ENCODE data around the gene MAFB.

MAFB gene

DNA sequence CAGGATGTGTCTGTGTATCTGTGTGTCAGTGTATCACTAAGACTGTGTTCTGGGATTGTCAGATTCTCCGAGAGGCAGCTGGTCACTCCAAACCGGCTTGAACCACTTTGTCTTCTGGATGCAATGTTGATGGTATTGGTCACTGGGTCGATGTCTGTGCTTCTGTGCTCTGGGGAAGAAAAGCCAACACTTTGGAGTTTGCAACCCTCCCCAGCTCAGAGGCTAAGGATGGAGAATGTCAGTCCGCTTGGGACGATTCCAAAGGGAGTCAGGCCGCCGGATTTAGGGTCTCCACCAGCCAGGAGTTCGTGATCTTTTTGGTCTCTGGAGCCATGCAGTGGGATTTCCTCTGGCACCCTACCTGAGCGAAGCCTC lies 5.2 kb downstream of the MAFB start:
- Histone ChIP-seq H3K9me3 (ENCODE audit: insufficient read depth, low read length) (no peaks in the 10 kb centered on the region), H3K79me2 (ENCODE audit: insufficient read depth, low read length) (no peaks in the 10 kb centered on the region), H3K9ac (ENCODE audit: low read length) (no peak overlapping the region), H3K36me3 (ENCODE audit: low read length) (no peaks in the 10 kb centered on the region), H4K20me1 (ENCODE audit: low read depth, low read length) (no peaks in the 10 kb centered on the region), H3K4me3 (ENCODE audit: insufficient read depth, low read length, poor library complexity, severe bottlenecking) (no peak overlapping the region), H3K9me2 (replicated peaks; ENCODE audit: insufficient read depth, low read length) (no peaks in the 10 kb centered on the region), H3K27ac (ENCODE audit: low read depth, low read length) (no peak overlapping the region), H3K4me2 (ENCODE audit: low read depth, low read length, poor library complexity, severe bottlenecking) (no peak overlapping the region), H3F3A (ENCODE audit: insufficient read depth) (no peaks in the 10 kb centered on the region), H2AFZ (ENCODE audit: low read depth, low read length, severe bottlenecking) (no peak overlapping the region), H3K27me3 (ENCODE audit: low read length) (no peaks in the 10 kb centered on the region)
- TF ChIP-seq, protein P1, sequence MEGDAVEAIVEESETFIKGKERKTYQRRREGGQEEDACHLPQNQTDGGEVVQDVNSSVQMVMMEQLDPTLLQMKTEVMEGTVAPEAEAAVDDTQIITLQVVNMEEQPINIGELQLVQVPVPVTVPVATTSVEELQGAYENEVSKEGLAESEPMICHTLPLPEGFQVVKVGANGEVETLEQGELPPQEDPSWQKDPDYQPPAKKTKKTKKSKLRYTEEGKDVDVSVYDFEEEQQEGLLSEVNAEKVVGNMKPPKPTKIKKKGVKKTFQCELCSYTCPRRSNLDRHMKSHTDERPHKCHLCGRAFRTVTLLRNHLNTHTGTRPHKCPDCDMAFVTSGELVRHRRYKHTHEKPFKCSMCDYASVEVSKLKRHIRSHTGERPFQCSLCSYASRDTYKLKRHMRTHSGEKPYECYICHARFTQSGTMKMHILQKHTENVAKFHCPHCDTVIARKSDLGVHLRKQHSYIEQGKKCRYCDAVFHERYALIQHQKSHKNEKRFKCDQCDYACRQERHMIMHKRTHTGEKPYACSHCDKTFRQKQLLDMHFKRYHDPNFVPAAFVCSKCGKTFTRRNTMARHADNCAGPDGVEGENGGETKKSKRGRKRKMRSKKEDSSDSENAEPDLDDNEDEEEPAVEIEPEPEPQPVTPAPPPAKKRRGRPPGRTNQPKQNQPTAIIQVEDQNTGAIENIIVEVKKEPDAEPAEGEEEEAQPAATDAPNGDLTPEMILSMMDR (IDR thresholded peaks at IDR 0.05; ENCODE audit: insufficient read depth, low read length, poor library complexity, severe bottlenecking): no peak
- no peak for TF ChIP-seq EZH2phosphoT487 (conservative IDR thresholded peaks at IDR 0.05; ENCODE audit: low read length)

DNA sequence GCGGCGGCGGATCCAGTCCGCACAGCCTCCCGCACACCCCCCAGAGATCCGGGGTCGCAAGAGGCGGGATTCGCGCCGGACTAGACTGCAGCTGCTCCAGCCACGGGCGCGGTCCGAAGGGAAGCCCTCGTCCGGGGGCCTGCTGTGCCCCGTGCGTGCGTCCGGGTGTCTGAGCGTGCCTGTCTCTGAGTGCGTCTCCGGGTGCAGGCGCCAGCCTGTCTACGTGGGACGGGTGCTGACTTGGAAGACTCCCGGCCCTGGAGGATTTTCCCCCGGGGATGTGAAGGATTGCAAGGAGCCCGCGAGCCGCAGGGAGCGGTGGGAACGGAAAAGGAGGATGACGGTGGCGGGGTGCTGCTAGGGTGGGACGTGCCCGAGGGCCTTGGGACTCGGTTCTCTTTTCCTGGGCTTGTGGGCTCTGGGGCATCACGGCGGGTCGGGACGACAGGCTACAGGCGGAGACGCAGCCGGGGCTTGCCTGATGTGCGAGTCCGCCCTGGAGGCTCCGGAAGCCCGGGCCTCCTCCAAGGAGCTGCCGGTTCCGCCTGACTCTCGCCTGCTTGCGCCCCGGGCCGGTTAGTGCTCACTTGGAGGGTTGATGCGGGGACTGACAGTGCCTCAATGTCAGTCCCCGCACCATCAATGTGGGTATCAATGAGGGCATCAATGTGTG lies 5.7 kb downstream of the MAFB start:
- no peak for TF ChIP-seq EZH2phosphoT487 (conservative IDR thresholded peaks at IDR 0.05; ENCODE audit: low read length)
- TF ChIP-seq, protein P1 (IDR thresholded peaks at IDR 0.05; ENCODE audit: insufficient read depth, low read length, poor library complexity, severe bottlenecking): no peak
- no peak overlapping the region for H3K4me3 ChIP-seq (ENCODE audit: insufficient read depth, low read length, poor library complexity, severe bottlenecking)
- H3K9ac ChIP-seq (ENCODE audit: low read length): no peak overlapping the region
- no peaks in the 10 kb centered on the region for H3K27me3 ChIP-seq (ENCODE audit: low read length)
- H3K79me2 ChIP-seq (ENCODE audit: insufficient read depth, low read length): no peaks in the 10 kb centered on the region
- H3K36me3 ChIP-seq (ENCODE audit: low read length): no peaks in the 10 kb centered on the region
- no peaks in the 10 kb centered on the region for H3F3A ChIP-seq (ENCODE audit: insufficient read depth)
- H3K9me2 ChIP-seq (replicated peaks; ENCODE audit: insufficient read depth, low read length): no peaks in the 10 kb centered on the region
- H3K27ac ChIP-seq (ENCODE audit: low read depth, low read length): no peak overlapping the region
- no peak overlapping the region for H2AFZ ChIP-seq (ENCODE audit: low read depth, low read length, severe bottlenecking)
- H3K4me2 ChIP-seq (ENCODE audit: low read depth, low read length, poor library complexity, severe bottlenecking): no peak overlapping the region
- H4K20me1 ChIP-seq (ENCODE audit: low read depth, low read length): no peaks in the 10 kb centered on the region
- H3K9me3 ChIP-seq (ENCODE audit: insufficient read depth, low read length): no peaks in the 10 kb centered on the region

DNA sequence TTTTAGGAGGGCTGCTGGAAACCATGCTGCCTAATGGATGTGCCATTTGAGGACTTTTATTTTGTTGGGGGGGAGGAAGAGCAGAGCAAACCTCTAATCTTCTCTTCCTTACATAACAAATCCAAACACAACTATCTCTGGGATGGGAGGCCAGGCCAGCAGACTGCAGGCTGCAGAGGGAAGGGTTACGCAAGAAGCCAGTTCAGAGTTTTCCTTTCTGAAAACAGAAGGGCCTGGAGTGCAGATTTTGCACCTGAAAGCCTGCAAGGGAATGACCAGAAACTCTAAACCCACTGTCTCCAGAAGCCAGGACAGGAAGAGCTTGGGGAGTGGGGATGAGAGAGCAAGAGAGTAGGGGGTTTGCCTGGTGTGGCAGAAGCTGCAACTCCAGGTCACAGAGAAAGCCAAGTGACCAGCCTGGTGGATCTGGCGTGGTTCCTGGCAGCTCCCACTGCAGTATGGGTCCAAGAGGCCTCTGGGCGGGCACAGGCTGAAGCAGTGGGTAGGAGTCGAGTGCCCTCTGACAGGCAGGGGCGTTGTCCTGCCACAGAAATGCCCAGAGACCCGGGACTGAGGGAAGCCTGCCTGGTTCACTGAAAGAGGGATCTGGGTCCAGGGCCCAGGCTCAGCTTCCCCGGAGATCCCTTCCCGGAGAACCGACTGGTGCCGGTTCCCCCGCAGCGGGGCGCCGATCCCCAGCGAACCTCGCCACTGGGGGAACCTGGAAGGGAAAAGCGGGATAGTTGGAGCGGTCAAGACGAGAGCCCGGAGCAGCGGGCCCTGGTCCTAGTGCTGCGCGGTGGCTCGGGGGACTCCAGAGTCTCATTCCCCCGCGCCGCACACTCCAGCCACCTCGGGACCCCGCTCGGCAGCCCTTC lies 6.7 kb downstream of the MAFB start:
- Histone ChIP-seq H3K4me2 (ENCODE audit: low read depth, low read length, poor library complexity, severe bottlenecking) (no peak overlapping the region), H3K9me2 (replicated peaks; ENCODE audit: insufficient read depth, low read length) (no peaks in the 10 kb centered on the region), H4K20me1 (ENCODE audit: low read depth, low read length) (no peaks in the 10 kb centered on the region), H2AFZ (ENCODE audit: low read depth, low read length, severe bottlenecking) (no peak overlapping the region), H3K36me3 (ENCODE audit: low read length) (no peaks in the 10 kb centered on the region), H3K9me3 (ENCODE audit: insufficient read depth, low read length) (no peaks in the 10 kb centered on the region), H3K79me2 (ENCODE audit: insufficient read depth, low read length) (no peaks in the 10 kb centered on the region), H3K27me3 (ENCODE audit: low read length) (no peaks in the 10 kb centered on the region), H3K27ac (ENCODE audit: low read depth, low read length) (no peak overlapping the region), H3F3A (ENCODE audit: insufficient read depth) (no peaks in the 10 kb centered on the region), H3K9ac (ENCODE audit: low read length) (no peak overlapping the region), H3K4me3 (ENCODE audit: insufficient read depth, low read length, poor library complexity, severe bottlenecking) (no peak overlapping the region)
- TF ChIP-seq, protein P1 (IDR thresholded peaks at IDR 0.05; ENCODE audit: insufficient read depth, low read length, poor library complexity, severe bottlenecking): no peak
